Suprapubic skin (tissue), 4 donors: Measurements from ENCODE around the gene PKD2L1.

Experiments
- CTCF ChIP-seq, 2 donors: fragments of 200-600 bp in 1 of 2; fragments of 450-650 bp in 1 of 2; sonication (generic) in 1 of 2; IDR thresholded peaks; one replicate each; pipeline ENCODE4 v1.5.1; 2016 to 2019; ENCODE audit warnings: antibody characterized with exemption in 2 of 2, mild to moderate bottlenecking in 1 of 2, moderate library complexity in 1 of 2
- POLR2A ChIP-seq, 2 donors: fragments of 450-650 bp; IDR thresholded peaks; one replicate each; pipeline ENCODE4 v1.6.1; 2017; ENCODE audit warnings: antibody characterized with exemption in 2 of 2, mild to moderate bottlenecking in 2 of 2, moderate library complexity in 2 of 2
- POLR2AphosphoS5 ChIP-seq, 3 donors: sonication (generic); formaldehyde crosslinking; IDR thresholded peaks; one replicate each; pipeline ENCODE4 v1.6.1; 2017; ENCODE audit warnings: antibody characterized with exemption in 3 of 3

GRCh38 chr10:100311298-100311697, 18.7 kb downstream of the PKD2L1 start:
- no peak for TF ChIP-seq POLR2A (IDR thresholded peaks at IDR 0.05)
- TF ChIP-seq CTCF (IDR thresholded peaks at IDR 0.05), result no peak
- no peak for TF ChIP-seq POLR2AphosphoS5 (IDR thresholded peaks at IDR 0.05)
